GM19193 (cell line): ENCODE measurements around the gene ZNF423.

ENCODE experiments used
- POLR2A ChIP-seq: IDR thresholded peaks from 4 replicates; pipeline ENCODE4 v1.6.1; 2011; ENCODE audit not compliant: insufficient read depth, insufficient read length; ENCODE audit errors: extremely low read depth

The ZNF423 gene

DNA sequence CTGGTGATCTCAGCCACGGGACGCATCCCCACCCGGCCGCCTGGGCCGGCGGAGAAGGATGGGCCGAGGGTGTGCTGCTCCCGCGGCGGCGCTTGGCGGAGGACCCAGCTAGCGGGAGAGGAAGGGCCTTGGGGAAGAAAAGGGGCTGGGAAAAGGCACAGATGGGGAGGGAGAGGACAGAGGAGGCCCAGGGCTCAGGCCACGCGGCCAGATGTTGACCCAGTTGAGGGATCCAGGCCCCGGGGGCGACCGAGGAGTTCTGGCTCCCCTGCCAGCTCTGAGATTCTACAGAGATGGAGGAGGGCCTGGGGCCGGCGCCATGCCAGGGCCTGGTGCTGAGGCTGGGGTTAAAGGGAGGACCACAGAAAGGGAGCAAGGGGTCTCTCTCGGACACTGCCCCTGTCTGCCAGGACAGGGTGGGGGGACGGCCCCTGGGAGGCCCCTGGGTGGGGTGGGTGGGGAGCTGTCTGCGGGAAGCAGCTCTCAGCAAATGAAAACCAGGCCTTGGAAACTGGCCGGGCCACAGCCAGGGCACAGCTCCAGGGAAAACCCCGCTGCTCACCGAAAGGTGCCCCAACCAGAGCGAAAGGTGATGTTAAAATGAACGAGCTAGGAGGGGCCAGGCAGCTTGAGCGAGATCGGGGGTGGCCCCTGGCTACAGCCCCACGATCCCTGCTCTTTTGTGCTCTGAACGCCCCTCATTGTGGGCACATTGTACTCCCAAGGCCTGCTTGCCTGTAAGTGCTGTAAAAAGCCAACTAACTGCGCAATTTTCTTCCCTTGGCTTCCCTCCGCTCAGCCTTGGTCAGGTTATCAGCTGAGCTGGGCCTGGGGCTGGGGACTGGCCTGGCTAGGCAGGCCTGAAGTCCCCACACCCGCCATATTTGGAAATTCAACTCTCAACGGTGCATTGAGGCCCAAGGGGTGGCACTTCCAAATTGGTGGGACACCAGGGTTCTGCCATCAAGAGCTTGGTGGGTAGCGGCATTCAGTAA is 191.4 kb downstream of the ZNF423 start:
- TF ChIP-seq POLR2A = no peak

DNA sequence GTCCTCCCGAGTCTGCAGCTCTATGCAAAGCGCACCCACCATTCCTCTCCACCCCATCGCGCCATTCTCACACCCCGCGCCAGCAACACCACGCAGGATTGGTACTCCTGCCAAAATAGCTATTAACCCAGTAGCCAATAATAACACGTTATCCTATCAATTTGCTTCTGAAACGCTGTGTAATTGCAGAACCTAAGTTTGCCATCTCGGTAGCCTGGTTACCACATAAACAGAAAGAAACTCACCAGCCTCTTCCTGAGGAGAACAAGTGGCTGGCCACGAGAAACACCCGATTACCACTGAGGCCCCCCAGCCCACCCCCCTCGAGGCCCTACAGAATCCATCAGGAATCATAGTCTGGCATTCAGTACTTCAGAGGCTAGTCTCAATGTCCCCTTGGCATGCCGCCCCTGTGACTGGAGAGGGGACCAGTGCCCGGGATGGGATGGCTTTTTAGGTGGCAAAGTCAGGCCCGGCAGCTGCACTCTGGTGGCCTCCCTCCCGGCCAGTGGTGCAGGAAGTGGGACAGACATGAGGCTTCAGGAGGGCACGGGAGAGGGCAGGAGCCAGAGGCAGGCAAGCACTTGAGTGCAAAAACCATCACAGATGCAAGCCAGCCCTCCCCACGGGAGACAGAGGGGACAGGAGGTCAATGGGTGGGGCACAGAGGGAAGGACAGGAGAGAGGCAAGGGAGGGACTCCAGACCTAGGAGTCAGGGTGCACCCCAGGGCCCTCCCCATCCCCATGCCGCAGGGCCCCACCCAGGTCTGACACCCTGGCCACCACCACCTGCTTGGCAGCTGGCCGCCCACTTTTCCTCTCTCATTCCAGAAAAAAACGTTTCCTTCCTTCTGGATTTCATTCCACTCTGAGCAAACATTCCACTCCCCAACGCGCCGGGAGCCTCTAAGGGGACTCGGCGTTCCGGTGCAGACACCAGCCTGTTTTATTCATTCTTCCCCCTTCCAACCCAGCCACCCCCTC is 192.5 kb downstream of the ZNF423 start:
- no peak for TF ChIP-seq POLR2A

DNA sequence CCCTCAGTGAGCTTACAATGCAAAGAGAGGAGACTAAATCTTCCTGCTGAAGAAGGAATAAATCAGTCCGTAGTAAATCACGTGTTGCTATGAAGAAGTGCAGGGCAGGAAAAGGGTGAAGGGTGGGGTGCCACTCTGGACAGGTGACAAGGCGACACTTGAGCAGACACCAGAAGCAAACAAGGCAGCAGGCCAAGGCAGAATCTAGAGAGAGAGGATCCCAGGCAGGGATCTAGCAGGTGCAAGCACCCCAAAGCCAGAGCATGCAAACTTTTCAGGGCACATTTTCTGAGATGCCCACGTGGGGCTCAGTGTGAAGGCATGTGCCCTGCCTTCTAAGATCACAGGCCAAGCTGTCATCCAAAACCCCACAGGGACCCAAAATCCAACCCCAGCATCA is 193.3 kb downstream of the ZNF423 start:
- TF ChIP-seq POLR2A = no peak

DNA sequence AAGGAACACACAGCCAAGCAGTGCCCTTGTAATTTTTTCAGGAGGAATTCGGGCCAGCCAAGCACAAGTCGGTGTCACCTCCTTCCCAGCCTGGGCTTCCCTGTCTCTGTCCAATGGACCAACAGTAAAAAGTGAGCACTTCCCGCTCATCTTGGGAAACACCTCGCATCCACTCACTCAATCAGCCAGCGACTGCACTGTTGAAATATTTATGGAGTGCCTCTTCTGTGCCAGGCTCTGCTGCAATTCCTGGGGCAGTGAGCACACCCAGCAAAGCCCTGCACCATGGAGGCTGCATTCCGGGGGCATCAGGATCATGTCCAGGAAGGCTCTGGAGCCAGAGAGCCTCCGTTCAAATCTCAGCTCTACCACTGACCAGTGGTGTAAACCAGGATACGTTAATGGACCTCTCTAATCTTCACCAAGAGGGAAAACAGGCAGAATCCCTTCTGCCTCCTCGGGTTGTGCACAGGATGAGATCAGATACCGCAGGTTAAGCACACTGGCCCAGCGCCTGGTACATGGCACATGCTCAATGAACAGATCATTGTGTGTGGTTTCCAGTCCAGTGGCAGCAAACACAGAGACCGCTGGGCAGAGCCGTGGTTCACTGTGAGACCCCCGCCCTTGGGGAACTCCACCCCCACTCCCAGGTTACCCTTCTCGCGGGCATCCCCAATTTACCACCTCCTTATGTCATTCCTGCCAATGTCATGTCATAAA is 194.3 kb downstream of the ZNF423 start:
- TF ChIP-seq POLR2A = no peak

DNA sequence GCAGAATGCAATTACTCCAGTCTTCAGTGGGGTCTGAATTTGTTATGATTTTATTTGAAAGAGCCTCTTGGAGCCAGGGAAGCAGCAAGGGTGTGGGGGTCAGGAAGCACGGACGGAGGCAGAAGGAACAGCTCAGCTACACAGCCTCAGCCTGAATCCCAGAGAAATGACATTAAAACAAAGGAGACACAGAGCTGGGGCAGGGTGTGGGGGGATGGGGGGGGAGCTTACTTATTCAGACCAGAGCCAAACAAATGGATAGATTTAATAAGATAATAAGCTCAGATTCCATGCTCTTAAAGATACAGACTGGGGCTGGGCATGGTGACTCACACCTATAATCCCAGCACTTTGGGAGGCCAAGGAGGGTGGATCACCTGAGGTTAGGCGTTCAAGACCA is 195.3 kb downstream of the ZNF423 start:
- no peak for TF ChIP-seq POLR2A

DNA sequence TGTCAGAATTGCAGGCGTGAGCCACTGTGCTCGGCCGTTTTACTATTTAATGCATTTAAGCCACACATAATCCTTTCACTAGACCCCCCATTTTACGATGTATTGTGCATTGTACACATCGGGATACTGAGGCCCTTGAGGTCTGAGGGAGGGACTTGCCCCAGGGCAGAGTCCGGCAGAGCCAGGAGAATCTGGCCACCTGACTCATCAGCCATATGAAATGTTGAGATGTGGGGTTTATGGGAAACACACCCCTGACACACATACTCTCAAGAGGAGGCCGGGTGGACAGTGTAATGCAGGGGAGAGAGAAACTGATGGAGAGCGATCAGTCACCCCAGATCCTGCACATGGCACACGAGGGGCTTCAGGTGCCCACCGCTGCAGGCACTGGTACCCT is 196.6 kb downstream of the ZNF423 start:
- TF ChIP-seq POLR2A = no peak

DNA sequence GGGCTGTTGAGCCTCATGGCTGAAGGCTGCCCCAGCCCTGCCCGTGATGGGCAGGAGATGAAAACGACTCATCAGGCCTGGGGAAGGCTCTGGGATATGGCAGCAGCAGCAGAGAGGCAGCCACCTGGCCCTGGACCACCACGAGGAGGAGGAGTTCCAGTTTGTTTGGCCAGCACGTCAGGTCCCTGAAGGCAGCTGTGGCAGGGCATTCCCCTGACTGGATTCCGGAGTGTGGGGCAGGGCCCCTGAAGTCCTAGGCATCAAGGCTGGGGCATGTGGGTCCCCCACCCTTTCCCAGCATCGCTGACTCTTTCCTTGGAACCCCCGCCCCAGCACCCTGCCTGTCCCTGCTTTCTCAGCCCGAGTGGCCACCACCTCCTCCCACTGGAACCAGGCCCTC is 197.4 kb downstream of the ZNF423 start:
- TF ChIP-seq POLR2A = no peak

DNA sequence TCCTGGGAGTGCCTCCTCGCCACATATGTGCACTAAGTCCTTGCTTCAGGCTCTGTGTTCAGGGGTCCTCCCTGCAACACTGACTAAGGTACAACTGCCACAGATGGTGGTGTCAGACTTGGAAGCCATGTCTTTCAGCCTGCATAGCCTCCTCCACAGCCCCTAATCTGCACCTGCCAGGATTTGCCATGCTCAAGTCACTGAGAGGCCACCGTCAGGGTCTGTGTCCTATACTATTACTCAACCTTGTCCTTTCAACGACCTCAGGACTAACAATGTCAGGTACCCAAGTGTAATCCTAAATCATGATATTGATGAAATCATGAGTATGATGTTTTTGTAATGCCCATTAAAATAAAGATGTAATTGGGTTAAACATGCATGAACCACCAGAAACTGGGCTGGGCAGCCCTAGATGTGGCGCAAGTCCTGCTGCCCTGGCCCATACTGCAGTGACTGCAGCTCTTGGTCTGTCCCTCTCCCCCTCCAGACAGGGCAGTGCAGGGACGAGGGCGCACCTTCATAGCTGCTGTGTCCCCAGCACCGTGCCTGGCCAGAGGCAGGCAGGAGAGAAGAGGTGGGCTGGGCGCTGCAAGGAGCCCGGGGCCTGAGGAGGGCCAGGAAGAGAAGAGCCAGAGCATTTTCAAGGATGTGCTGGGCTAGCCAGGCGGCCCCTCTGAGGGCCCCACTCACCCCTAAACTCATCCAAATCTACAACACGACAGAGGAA is 198.0 kb downstream of the ZNF423 start:
- TF ChIP-seq POLR2A = no peak

DNA sequence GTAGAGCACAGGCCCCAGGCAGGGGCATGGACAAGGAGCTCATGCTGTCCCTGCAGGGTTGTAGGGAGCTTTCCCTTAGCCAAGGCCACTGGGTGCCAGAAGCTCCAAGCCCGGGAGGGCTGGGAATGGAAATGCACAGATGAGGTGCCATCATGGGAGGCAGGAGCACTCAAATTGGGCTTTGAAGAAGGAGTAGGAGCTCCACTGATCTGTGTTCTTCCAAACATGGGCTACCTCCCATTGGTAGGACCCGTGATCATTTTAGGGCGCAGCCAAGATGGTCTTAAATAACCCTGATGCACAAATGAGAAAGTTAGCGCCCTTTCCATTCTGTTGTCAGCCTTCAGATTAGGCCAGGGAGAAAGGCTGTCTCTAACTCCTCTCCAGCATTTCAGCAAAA is 201.5 kb downstream of the ZNF423 start:
- no peak for TF ChIP-seq POLR2A

DNA sequence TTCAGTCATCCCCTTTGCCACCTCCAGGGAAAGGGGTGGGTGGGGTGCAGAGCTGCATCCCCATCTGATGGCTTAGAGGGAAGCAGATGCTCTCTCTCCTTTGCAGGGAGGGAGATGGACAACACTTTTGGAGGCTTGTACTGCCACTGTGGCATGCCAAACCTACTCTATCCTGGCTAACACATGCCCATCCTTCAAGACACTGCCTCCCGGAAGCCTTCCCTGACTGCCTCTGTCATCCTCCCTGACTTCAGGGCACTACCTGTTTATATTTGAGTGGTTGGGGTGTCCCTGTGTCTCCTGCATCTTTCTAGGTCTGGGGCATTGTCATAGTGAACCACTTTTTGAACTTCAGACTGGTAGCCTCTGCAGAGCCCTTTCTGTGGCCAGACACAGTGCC is 202.3 kb downstream of the ZNF423 start:
- TF ChIP-seq POLR2A = no peak

DNA sequence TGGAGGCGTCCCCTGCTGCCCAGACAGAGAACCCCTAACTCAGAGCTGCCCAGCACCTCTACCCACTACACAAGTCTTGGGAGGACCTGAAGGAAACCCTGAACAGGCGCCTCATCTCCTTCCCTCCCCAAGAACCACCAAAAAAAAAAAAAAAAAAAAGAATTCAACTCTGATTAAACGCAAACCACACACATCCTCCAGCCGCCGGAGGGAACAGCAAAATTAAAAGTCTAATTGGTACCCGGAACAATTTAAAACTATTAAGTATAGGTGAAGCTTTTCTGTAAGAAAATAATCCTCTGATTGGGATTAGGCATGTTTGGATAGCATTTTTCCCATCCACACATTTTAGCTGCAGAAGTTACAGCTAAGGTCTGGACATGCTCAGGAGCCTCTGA is 202.7 kb downstream of the ZNF423 start:
- TF ChIP-seq POLR2A = no peak

DNA sequence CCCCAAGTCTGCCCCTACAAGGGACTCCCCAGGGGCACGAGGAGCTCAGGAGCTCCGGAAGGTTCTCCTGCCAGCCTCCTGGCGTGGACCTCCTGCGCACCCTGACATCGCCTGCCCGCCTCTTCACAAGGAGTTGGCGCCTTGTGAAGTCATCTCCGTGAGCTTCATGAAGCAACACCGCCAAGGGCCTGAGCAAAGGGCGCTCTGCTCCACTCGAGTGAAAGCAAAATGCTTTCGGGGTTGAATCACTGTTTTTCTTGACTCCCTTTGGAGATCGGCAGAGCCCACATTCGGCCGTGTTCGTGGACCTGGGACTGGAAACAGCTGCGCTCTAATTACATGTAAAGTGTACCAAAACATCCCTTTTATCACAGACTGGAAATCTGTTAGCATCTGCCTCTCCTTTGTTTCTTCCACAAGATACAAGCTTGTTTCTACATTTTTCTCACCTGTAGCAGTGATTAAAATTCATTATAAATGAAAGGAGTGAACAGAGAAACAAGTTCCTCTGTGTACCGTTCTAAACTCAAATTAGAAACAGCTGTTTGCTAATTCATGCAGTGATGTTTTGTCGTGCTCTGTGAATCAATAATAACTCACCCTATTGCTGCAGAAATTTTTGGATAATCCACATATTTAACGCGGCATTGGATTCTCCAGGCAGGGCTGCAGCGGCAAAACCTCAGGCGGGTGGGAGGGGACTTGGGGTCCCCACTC is 203.3 kb downstream of the ZNF423 start:
- TF ChIP-seq POLR2A = no peak

DNA sequence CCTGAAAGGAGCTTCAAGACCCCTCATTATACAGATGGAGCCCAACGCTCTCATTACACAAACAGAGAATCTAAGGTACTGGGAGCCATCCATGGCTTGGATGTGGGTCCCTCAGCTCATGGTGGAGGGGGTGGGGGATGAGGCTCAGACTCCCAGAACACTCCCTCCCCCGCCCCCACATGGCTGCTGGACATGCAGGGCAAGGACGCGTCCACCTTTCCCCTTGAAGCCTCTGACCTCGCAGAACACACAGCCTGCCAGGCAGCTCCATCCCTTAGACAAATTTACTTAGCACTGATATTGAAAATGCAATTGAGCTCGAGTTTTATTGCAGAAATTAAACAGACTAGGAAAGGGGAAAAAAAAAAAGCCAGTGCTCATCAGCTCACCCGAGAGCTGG is 203.9 kb downstream of the ZNF423 start:
- TF ChIP-seq POLR2A = no peak

DNA sequence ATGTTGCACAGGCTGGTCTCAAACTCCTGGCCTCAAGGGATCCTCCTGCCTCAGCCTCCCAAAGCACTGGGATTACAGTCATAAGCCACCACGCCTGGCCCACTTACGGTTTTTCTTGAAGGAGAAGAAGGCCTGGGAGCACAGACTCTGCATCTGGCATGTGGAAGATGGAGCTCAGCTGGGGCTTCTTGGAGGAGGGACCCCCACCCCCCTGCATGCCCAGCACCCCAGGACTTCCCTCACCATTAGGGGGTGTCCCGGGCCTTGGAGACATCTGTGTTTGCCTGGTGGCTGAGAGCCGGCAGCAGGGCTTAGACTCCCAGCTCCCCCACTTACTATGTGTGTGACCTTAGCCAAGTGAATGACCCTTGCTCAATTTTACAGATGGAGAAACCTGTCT is 204.7 kb downstream of the ZNF423 start:
- no peak for TF ChIP-seq POLR2A

DNA sequence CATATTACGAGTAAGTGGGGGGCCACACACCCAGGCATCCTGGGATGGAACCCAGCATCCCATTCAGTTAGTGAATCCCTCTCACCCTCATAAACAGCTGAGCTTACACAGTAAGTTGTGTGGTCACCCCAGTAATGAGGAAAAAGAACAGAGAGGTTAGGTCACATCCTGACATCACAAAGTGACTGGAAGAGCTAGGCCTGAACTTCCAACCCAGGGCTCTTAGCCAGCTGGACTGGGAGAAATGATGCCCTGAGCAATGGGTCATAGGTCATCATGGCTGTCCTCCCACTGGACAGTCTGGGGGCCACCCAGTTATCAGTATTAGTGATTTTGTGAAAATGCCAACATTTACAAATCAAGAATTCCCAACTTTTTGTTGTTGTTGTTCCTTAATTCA is 205.3 kb downstream of the ZNF423 start:
- TF ChIP-seq POLR2A = no peak
